Activated naive CD8-positive, alpha-beta T cell treated with anti-CD3 and anti-CD28 coated beads, Interleukin-2, amount 10 ng/mL, durations not matched to agents 7 days and 5 days (primary cell): Measurements from ENCODE around the gene CPT1A. TPM values are rescaled to one million over a fixed set of nuclear protein-coding genes. Genes with fewer than 3 reads are reported as not detected.

Source experiments
- ATAC-seq: fragments of 150-1000 bp; cut with Tn5 transposase; one replicate; pipeline ENCODE4 v1.10.0; 2021; ENCODE audit warnings: low read depth, moderate library complexity
- POLR2A ChIA-PET: fragments of 350-600 bp; sonication (Branson Sonifier 250); formaldehyde crosslinking; loops from one replicate; lab custom pipeline; 2021; ENCODE audit warnings: antibody characterized with exemption; lab: Charles Lee
- DNase-seq: peaks from one replicate; pipeline ENCODE4 v3.0.0; 2021
- H3K27ac Mint-ChIP-seq: one replicate; pipeline ENCODE4 v1.8.0; 2022; ENCODE audit warnings: mild to moderate bottlenecking, mixed read lengths
- H3K27me3 Mint-ChIP-seq: one replicate; pipeline ENCODE4 v1.8.0; 2022; ENCODE audit warnings: mild to moderate bottlenecking, moderate library complexity, mixed read lengths
- H3K36me3 Mint-ChIP-seq: one replicate; pipeline ENCODE4 v1.8.0; 2021; ENCODE audit warnings: mild to moderate bottlenecking, mixed read lengths
- H3K4me1 Mint-ChIP-seq: one replicate; pipeline ENCODE4 v1.8.0; 2021; ENCODE audit warnings: mixed read lengths
- H3K4me3 Mint-ChIP-seq: one replicate; pipeline ENCODE4 v1.8.0; 2022; ENCODE audit warnings: mild to moderate bottlenecking, moderate library complexity, mixed read lengths
- H3K9me3 Mint-ChIP-seq: one replicate; pipeline ENCODE4 v1.8.0; 2021; ENCODE audit warnings: mixed read lengths
- total RNA-seq, 2 experiments: library from RNA; stranded (reverse); gene quantifications; one replicate each; pipeline ENCODE4 v1.2.3, GENCODE V29; 2021

Gene CPT1A
- total RNA-seq, 2 experiments from 2014 or later = 47.1 to 52.2 TPM

GRCh38 chr11:68784653-68785052 lies 57.1 kb downstream of the CPT1A start:
- no peak overlapping the region for H3K27ac Mint-ChIP-seq
- no peaks in the 10 kb centered on the region for H3K4me1 Mint-ChIP-seq
- POLR2A ChIA-PET = no interaction called here
- H3K36me3 Mint-ChIP-seq = peaks cover 16% of the 10 kb centered on the region
- H3K9me3 Mint-ChIP-seq = no peaks in the 10 kb centered on the region
- ATAC-seq = no peak
- H3K27me3 Mint-ChIP-seq = no peaks in the 10 kb centered on the region
- no peak for DNase-seq
- H3K4me3 Mint-ChIP-seq = no peak overlapping the region

- POLR2A ChIA-PET = no interaction called here
- no peak overlapping the region for H3K27ac Mint-ChIP-seq
- DNase-seq = no peak
- peaks cover 19% of the 10 kb centered on the region for H3K36me3 Mint-ChIP-seq
- no peaks in the 10 kb centered on the region for H3K27me3 Mint-ChIP-seq
- no peaks in the 10 kb centered on the region for H3K9me3 Mint-ChIP-seq
- no peaks in the 10 kb centered on the region for H3K4me1 Mint-ChIP-seq
- ATAC-seq = no peak
- H3K4me3 Mint-ChIP-seq = no peak overlapping the region
Measured at GRCh38 chr11:68783216-68783821, 58.4 kb downstream of the CPT1A start.

DNA sequence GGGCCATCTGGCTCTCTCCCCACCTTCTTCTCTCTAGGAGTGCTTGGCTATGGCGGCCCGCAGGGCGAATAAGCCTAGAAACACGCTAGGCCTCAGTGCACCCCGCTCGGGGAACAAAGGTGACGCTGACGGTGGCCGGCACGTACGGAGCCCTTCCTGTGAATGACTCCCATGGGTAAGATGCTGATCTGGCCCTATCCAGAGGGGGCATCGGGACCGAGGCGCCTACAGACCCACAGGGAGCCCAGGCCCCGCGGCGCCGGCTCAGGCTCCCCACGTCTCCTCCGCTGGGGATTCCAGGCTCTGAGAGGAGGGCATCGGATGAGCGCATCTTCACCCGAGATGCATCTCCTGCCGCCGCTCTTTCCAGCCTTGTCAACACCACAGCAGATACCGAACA lies 59.0 kb downstream of the CPT1A start:
- Mint-ChIP-seq H3K9me3 (no peaks in the 10 kb centered on the region), H3K4me3 (no peak overlapping the region), H3K36me3 (peaks cover 24% of the 10 kb centered on the region), H3K27ac (no peak overlapping the region), H3K27me3 (no peaks in the 10 kb centered on the region), H3K4me1 (no peaks in the 10 kb centered on the region)
- no peak for ATAC-seq
- DNase-seq = no peak
- POLR2A ChIA-PET = no interaction called here

DNA sequence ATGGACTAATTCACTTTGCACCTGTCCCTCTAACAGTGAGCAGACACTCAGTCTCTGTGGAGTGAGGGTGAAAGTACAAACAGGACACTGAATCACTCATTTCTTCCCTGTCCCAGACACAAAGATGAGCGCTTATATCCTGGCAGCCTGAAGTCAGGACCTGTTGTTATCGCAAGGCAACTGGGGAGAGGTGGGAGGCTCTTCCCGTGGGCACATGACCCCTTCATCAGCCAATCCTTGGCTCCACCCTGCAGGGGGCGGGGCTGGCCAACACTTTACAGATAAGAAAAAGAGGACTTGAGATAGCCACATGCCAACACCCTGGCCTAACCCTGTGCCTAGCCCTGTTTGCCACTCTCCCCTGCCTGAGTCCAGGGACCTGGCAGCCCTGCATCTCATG lies 60.9 kb downstream of the CPT1A start:
- Mint-ChIP-seq H3K27me3 (no peaks in the 10 kb centered on the region), H3K9me3 (no peaks in the 10 kb centered on the region), H3K36me3 (peaks cover 32% of the 10 kb centered on the region), H3K4me3 (no peak overlapping the region), H3K27ac (no peak overlapping the region), H3K4me1 (no peaks in the 10 kb centered on the region)
- ATAC-seq (no peak), DNase-seq (no peak)
- POLR2A ChIA-PET = no interaction called here

- Mint-ChIP-seq H3K9me3 (no peaks in the 10 kb centered on the region), H3K27ac (no peak overlapping the region), H3K4me1 (no peaks in the 10 kb centered on the region), H3K4me3 (no peak overlapping the region), H3K27me3 (no peaks in the 10 kb centered on the region), H3K36me3 (peaks cover 40% of the 10 kb centered on the region)
- POLR2A ChIA-PET = no interaction called here
- DNase-seq (no peak), ATAC-seq (no peak)
Measured at GRCh38 chr11:68778205-68778604, 63.5 kb downstream of the CPT1A start.

- Mint-ChIP-seq H3K4me1 (no peaks in the 10 kb centered on the region), H3K9me3 (no peaks in the 10 kb centered on the region), H3K27ac (no peak overlapping the region), H3K36me3 (peaks cover 41% of the 10 kb centered on the region), H3K4me3 (no peak overlapping the region), H3K27me3 (no peaks in the 10 kb centered on the region)
- POLR2A ChIA-PET = no interaction called here
- no peak for ATAC-seq
- no peak for DNase-seq
Measured at GRCh38 chr11:68776442-68777235, 65.1 kb downstream of the CPT1A start.

- Mint-ChIP-seq H3K36me3 (peaks cover 38% of the 10 kb centered on the region), H3K4me3 (no peak overlapping the region), H3K4me1 (no peaks in the 10 kb centered on the region), H3K27ac (peak overlapping the region; percentile 21), H3K9me3 (no peaks in the 10 kb centered on the region), H3K27me3 (no peaks in the 10 kb centered on the region)
- POLR2A ChIA-PET = no interaction called here
- no peak for DNase-seq
- ATAC-seq = no peak
Measured at GRCh38 chr11:68775951-68776388, 65.7 kb downstream of the CPT1A start.

GRCh38 chr11:68774194-68774585 lies 67.5 kb downstream of the CPT1A start:
- DNase-seq (no peak), ATAC-seq (no peak)
- Mint-ChIP-seq H3K4me3 (no peak overlapping the region), H3K9me3 (no peaks in the 10 kb centered on the region), H3K27ac (no peak overlapping the region), H3K27me3 (no peaks in the 10 kb centered on the region), H3K4me1 (no peaks in the 10 kb centered on the region), H3K36me3 (peaks cover 37% of the 10 kb centered on the region)
- POLR2A ChIA-PET = no interaction called here

DNA sequence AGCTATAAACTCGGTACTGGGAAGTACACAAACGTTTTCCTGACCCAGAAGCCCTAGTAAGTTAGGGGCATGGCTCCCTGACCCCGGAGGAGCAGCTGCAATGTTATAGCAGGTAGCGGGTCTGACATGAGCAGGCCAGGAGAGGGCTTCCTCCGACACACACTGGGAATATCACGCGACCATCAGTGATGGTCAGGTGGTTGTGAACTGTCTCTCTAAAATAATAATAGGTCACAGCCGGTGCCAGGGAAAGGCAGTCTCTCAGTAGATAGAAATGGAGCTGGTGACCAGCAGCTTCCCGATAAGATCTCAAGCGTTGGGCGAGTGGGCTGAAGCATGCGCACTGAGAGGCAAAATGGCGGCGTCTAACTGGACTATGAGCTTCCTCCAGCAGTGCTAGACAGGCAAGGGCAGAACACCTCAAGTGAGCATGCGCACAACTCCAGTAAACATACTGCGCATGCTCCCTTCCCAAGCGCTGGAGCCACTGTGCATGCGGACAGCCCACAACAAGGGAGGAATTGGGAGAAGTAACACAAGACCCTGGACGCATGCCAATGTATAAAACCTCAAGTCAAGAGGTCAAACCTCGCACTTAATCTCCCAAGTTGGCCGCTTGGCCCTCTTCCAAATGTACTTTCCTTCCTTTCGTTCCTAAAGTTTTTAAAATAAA lies 68.1 kb downstream of the CPT1A start:
- no peaks in the 10 kb centered on the region for H3K4me1 Mint-ChIP-seq
- ATAC-seq (no peak), DNase-seq (no peak)
- H3K36me3 Mint-ChIP-seq = peaks cover 37% of the 10 kb centered on the region
- H3K27ac Mint-ChIP-seq = no peak overlapping the region
- H3K4me3 Mint-ChIP-seq = no peak overlapping the region
- H3K9me3 Mint-ChIP-seq = no peaks in the 10 kb centered on the region
- H3K27me3 Mint-ChIP-seq = no peaks in the 10 kb centered on the region
- POLR2A ChIA-PET = no interaction called here

- H3K27me3 Mint-ChIP-seq = no peaks in the 10 kb centered on the region
- H3K36me3 Mint-ChIP-seq = peaks cover 37% of the 10 kb centered on the region
- POLR2A ChIA-PET = no interaction called here
- no peaks in the 10 kb centered on the region for H3K4me1 Mint-ChIP-seq
- no peak overlapping the region for H3K4me3 Mint-ChIP-seq
- H3K9me3 Mint-ChIP-seq = no peaks in the 10 kb centered on the region
- no peak overlapping the region for H3K27ac Mint-ChIP-seq
- ATAC-seq (no peak), DNase-seq (no peak)
Measured at GRCh38 chr11:68772936-68773335, 68.8 kb downstream of the CPT1A start.

DNA sequence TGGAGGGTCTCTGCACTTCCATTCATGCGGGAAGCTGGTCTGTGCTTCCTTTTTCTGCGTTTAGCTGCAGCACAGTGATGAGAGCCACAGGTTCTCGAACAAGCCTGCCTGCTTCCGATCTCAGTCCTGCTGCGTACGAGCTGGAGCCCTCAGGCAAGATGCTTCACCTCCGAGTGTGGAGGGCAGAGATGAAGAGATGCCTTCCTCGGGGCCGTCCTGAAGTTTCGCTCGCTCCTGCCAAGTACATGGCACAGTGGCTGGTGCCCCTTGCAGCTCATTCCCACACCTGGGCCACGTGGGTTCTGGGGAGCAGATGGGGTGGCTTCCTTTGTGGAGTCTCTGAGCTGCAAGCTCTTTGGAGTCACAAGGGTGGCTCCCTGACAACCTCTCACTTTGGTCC lies 70.9 kb downstream of the CPT1A start:
- H3K27me3 Mint-ChIP-seq = no peaks in the 10 kb centered on the region
- H3K9me3 Mint-ChIP-seq = no peaks in the 10 kb centered on the region
- POLR2A ChIA-PET = no interaction called here
- no peaks in the 10 kb centered on the region for H3K4me1 Mint-ChIP-seq
- no peak overlapping the region for H3K27ac Mint-ChIP-seq
- ATAC-seq (no peak), DNase-seq (no peak)
- H3K36me3 Mint-ChIP-seq = peaks cover 29% of the 10 kb centered on the region
- no peak overlapping the region for H3K4me3 Mint-ChIP-seq

DNA sequence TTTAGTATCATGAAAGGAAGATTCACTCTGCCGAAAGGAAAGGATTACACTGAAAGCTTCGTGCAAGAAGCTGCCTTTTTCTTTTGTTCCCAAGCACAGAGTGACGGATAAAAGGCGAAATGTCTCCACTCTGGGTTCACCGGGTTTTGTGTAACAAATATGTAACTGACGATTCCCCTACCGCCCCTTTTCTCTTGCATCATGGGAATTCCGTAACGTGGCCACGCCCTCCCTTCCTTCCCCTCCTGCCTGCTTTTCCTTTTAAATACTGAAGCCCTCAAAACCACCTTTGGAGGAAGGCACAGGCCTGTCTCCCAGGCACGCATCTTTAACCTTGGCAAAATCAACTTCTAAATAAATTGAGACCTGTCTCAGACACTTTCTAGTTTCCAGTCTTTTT lies 74.0 kb downstream of the CPT1A start:
- no peaks in the 10 kb centered on the region for H3K27me3 Mint-ChIP-seq
- POLR2A ChIA-PET = no interaction called here
- peaks cover 19% of the 10 kb centered on the region for H3K36me3 Mint-ChIP-seq
- ATAC-seq = no peak
- DNase-seq = no peak
- H3K27ac Mint-ChIP-seq = no peak overlapping the region
- H3K4me1 Mint-ChIP-seq = peaks cover 4% of the 10 kb centered on the region
- H3K9me3 Mint-ChIP-seq = no peaks in the 10 kb centered on the region
- H3K4me3 Mint-ChIP-seq = no peak overlapping the region

DNA sequence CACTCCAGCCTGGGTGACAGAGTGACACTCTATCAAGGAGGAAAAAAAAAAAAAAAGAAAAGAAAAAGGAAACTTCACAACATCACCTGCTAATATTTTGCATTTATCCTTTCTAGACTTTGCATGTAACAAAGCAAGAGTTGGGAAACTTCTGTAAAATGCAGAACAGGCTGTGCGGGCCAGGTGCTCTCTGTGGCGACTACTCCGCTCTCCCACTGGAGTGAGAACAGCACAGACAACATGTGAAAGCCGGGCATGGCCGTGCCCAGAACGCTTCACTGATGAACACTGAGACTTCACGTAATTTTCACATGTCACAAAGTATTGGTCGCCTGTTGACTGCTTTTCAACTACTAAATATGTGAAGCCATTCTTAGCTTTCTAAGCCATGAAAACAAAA lies 74.9 kb downstream of the CPT1A start:
- peaks cover 4% of the 10 kb centered on the region for H3K4me1 Mint-ChIP-seq
- H3K4me3 Mint-ChIP-seq = no peak overlapping the region
- peaks cover 21% of the 10 kb centered on the region for H3K36me3 Mint-ChIP-seq
- H3K9me3 Mint-ChIP-seq = no peaks in the 10 kb centered on the region
- DNase-seq (no peak), ATAC-seq (no peak)
- H3K27me3 Mint-ChIP-seq = no peaks in the 10 kb centered on the region
- POLR2A ChIA-PET = no interaction called here
- H3K27ac Mint-ChIP-seq = no peak overlapping the region

- Mint-ChIP-seq H3K27ac (no peak overlapping the region), H3K9me3 (no peaks in the 10 kb centered on the region), H3K4me1 (peaks cover 4% of the 10 kb centered on the region), H3K27me3 (no peaks in the 10 kb centered on the region), H3K36me3 (peaks cover 17% of the 10 kb centered on the region), H3K4me3 (no peak overlapping the region)
- ATAC-seq (no peak), DNase-seq (no peak)
- POLR2A ChIA-PET = no interaction called here
Measured at GRCh38 chr11:68764746-68765145, 77.0 kb downstream of the CPT1A start.
